Measurements from ENCODE around the gene HJV.

The HJV gene

GRCh38 chr1:146022403-146023127 lies 1.0 kb upstream of the HJV start:
- no peak for DNase-seq

GRCh38 chr1:146021050-146021445 lies 487 bp downstream of the HJV start:
- DNase-seq, result no peak

GRCh38 chr1:146020058-146021049 lies 1.2 kb downstream of the HJV start:
- DNase-seq, result no peak

GRCh38 chr1:146019231-146020057 lies 2.1 kb downstream of the HJV start:
- no peak for DNase-seq

GRCh38 chr1:146016891-146017290 lies 4.6 kb downstream of the HJV start:
- no peak for DNase-seq

- DNase-seq, result no peak
These were observed 8.0 kb downstream of the HJV start for GRCh38 chr1:146013559-146013922.

- DNase-seq, result peak in 13 of 58 donors; percentile 1 to 49 (median 12)
These were observed 8.6 kb downstream of the HJV start for GRCh38 chr1:146012703-146013558.

- no peak for DNase-seq
These were observed 11.3 kb downstream of the HJV start for GRCh38 chr1:146010126-146010738.

- no peak for DNase-seq
These were observed 13.9 kb downstream of the HJV start for GRCh38 chr1:146007489-146008133.

GRCh38 chr1:146001709-146002108 lies 19.8 kb downstream of the HJV start:
- no peak for DNase-seq

GRCh38 chr1:145999321-146000024 lies 22.1 kb downstream of the HJV start:
- DNase-seq, result no peak

GRCh38 chr1:145997718-145998023 lies 23.9 kb downstream of the HJV start:
- peak in 1 of 58 donors; percentile 16 for DNase-seq

GRCh38 chr1:145997016-145997717 lies 24.4 kb downstream of the HJV start:
- peak in 7 of 58 donors; percentile 10 to 76 (median 64) for DNase-seq

GRCh38 chr1:145996433-145997015 lies 25.0 kb downstream of the HJV start, which contains the start of gene TXNIP:
Gene TXNIP (minus strand): TSS chr1:145996579. CDS start chr1:145996266, 313 bp downstream.
- DNase-seq, result peak; percentile 77 to 100 (median 98)

- DNase-seq, result peak in 3 of 58 donors; percentile 6 to 15 (median 9)
These were observed 25.5 kb downstream of the HJV start for GRCh38 chr1:145995964-145996432.

GRCh38 chr1:145995148-145995881 lies 26.2 kb downstream of the HJV start:
- no peak for DNase-seq
